Activated T-cell treated with anti-CD3 and anti-CD28 coated beads, Interleukin-2, amount 50 U/mL, for 4 hours (primary cell): ENCODE data around the gene ALG1L2. TPM values are rescaled to one million over a fixed set of nuclear protein-coding genes. Genes with fewer than 3 reads are reported as not detected.
"Not testable (repeated sequence)": the region's sequence is repeated elsewhere in the genome, so short reads cannot be mapped to it uniquely, and the experiment has no call there.

ENCODE experiments used
- ATAC-seq, 2 donors: fragments of 200-7000 bp; cut with Tn5 transposase; one replicate each; pipeline ENCODE4 v1.10.0; 2021
- DNase-seq: peaks from one replicate; pipeline ENCODE4 v3.0.0-alpha.2; 2020
- H3K27me3 Mint-ChIP-seq: one replicate; pipeline ENCODE4 v1.8.0; 2021; ENCODE audit warnings: low read depth, mixed read lengths
- H3K36me3 Mint-ChIP-seq: one replicate; pipeline ENCODE4 v1.8.0; 2022; ENCODE audit warnings: mixed read lengths; ENCODE audit not compliant: insufficient read depth
- H3K4me1 Mint-ChIP-seq: one replicate; pipeline ENCODE4 v1.8.0; 2021; ENCODE audit warnings: low read depth, mixed read lengths
- H3K4me3 Mint-ChIP-seq: one replicate; pipeline ENCODE4 v1.8.0; 2021; ENCODE audit warnings: mild to moderate bottlenecking, moderate library complexity, mixed read lengths
- H3K9me3 Mint-ChIP-seq: one replicate; pipeline ENCODE4 v1.8.0; 2021; ENCODE audit warnings: mixed read lengths
- total RNA-seq, 3 donors: library from RNA; stranded (reverse); gene quantifications; one replicate each; pipeline ENCODE4 v1.2.1, GENCODE V29; 2021

ALG1L2 gene
- total RNA-seq, 3 donors from 2014 or later = 0.37 to 0.38 TPM; not detected in 1

DNA sequence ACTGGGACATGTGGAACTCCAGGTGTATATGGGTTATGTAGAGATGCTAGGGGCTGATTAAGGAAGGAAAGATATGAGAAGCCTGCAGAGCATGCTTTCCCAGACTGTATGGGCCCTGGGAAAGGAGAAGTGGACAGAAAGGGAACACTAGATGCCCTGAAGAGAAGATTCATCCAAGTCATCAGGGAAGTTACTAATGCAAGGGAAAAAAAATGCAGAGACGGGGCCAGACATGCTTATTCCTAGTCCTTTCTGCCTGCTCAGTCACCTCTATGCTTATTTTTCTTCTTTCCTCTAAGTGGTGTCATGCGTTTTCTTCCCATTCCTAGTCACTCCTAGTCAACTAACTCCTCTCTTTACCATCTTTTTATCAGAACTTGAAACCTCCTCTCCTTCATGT lies 43.8 kb downstream of the ALG1L2 start:
- H3K4me3 Mint-ChIP-seq, H3K9me3 Mint-ChIP-seq, DNase-seq, H3K36me3 Mint-ChIP-seq, H3K4me1 Mint-ChIP-seq, H3K27me3 Mint-ChIP-seq, ATAC-seq: not testable (repeated sequence)

- peaks cover 14% of the 10 kb centered on the region for H3K27me3 Mint-ChIP-seq
- not testable (repeated sequence) for ATAC-seq, H3K4me1 Mint-ChIP-seq, H3K4me3 Mint-ChIP-seq, H3K9me3 Mint-ChIP-seq, H3K36me3 Mint-ChIP-seq, DNase-seq
Measured at GRCh38 chr3:130136337-130136736, 54.7 kb downstream of the ALG1L2 start.

DNA sequence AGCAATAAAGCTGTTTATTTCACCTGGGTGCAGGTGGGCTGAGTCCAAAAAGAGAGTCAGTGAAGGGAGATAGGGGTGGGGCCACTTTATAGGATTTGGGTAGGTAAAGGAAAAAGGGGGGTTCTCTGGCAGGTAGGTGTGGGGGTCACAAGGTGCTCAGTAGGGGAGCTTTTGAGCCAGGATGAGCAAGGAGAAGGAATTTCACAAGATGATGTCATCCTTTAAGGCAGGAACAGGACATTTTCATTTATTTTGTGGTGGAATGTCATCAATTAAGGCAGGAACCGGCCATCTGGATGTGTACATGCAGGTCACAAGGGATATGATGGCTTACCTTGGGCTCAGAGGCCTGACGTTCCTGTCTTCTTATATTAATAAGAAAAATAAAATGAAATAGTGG lies 56.1 kb downstream of the ALG1L2 start:
- not testable (repeated sequence) for H3K27me3 Mint-ChIP-seq, H3K4me1 Mint-ChIP-seq, DNase-seq, H3K4me3 Mint-ChIP-seq, ATAC-seq, H3K9me3 Mint-ChIP-seq, H3K36me3 Mint-ChIP-seq

DNA sequence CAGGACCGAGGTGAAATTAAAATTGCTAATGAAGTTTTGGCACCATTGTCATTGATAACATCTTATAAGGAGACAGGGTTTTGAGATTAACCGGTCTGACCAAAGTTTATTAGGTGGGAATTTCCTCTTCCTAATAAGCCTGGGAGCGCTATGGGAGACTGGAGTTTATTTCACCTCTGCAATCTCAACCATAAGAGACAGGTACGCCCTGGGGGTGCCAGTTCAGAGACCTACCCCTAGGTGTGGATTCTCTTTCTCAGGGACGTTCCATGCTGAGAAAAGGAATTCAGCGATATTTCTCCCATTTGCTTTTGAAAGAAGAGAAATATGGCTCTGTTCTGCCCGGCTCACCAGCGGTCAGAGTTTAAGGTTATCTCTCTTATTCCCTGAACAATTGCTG lies 57.4 kb downstream of the ALG1L2 start:
- H3K27me3 Mint-ChIP-seq, DNase-seq, H3K4me1 Mint-ChIP-seq, H3K9me3 Mint-ChIP-seq, ATAC-seq, H3K36me3 Mint-ChIP-seq, H3K4me3 Mint-ChIP-seq: not testable (repeated sequence)

GRCh38 chr3:130140756-130141155 lies 59.1 kb downstream of the ALG1L2 start:
- ATAC-seq, DNase-seq, H3K4me1 Mint-ChIP-seq, H3K4me3 Mint-ChIP-seq, H3K9me3 Mint-ChIP-seq, H3K36me3 Mint-ChIP-seq, H3K27me3 Mint-ChIP-seq: not testable (repeated sequence)

DNA sequence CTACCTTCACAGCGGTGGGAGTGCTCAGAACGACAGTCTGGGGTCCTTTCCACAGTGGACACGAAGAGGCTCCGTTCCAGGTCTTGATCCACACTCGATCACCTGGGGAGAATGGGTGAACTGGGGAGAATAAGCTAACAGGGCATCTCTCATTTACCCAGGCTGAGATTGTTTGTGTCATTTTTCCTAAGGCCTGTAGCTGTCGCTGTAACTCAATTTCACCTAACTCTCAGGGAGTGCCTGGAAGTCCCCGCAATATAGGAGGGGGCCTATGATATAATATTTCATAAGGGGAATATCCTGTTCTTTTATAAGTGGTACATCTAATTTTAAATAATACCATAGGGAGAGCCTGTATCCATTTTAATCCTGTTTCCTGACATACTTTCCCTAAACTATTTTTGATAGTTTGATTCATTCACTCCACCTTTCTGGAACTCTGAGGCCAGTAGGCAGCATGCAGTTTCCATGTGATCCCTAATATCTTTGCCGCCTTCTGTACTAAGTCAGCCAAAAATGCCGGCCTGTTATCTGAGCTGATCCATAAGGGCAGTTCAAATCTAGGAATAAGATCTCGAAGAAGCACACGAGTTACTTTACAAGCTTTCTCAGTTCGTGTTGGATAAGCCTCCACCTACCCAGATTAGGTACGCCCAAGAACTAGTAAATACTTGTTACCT lies 62.2 kb downstream of the ALG1L2 start:
- ATAC-seq, H3K27me3 Mint-ChIP-seq, DNase-seq, H3K4me3 Mint-ChIP-seq, H3K9me3 Mint-ChIP-seq, H3K36me3 Mint-ChIP-seq, H3K4me1 Mint-ChIP-seq: not testable (repeated sequence)

DNA sequence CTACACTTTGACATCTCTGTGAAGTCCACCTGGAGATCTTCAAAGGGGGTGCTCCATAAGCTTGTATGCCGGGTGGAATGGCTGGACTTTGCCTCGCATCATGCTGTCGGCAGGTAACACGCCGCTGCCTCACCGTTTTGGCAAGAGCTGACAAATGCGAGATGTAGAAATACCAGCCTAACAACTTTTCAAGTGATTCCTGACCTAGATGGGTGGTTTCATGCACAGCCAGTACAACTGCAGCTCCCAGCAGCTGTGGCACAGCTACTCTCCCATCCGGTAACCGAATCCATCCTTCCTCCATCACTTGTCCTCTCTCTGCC lies 62.7 kb downstream of the ALG1L2 start:
- not testable (repeated sequence) for H3K9me3 Mint-ChIP-seq, H3K4me3 Mint-ChIP-seq, H3K36me3 Mint-ChIP-seq, H3K27me3 Mint-ChIP-seq, ATAC-seq, H3K4me1 Mint-ChIP-seq, DNase-seq

DNA sequence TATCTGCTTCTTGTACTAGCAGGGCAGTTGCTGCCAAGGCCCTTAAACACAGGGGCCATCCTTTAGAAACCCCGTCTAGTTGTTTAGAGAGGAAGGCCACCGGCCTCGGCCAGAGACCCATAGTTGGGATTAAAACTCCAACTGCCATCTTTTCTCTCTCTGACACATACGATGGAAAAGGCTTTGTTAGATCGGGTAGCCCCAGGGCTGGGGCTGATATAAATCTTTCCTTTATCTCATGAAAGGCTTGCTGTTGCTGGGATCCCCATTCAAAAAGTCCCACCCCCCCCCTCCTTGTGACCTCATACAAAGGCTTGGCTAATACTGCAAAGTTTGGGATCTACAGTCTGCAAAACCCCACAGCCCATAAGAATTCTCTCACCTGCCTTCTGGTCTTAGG lies 63.8 kb downstream of the ALG1L2 start:
- not testable (repeated sequence) for H3K36me3 Mint-ChIP-seq, H3K27me3 Mint-ChIP-seq, H3K4me3 Mint-ChIP-seq, DNase-seq, H3K9me3 Mint-ChIP-seq, ATAC-seq, H3K4me1 Mint-ChIP-seq

DNA sequence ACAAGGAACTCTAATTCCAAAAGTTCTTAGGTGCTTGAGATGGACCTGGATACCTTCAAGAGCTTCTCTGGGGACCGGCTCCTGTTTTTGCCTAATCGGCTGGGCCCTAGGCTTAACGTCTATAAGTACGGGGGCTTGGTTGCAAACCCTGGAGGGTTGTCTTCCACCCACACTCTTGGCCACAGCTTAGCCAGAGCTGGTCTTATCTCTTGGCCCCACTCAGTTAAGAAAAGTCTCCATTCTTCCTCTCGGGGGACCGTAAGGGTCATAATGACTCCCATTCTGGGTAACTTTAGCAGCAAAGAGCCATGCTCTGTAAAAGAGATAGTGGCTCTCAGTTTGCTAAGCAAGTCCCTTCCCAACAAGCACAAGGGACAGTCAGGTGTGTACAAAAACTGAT lies 64.8 kb downstream of the ALG1L2 start:
- not testable (repeated sequence) for H3K27me3 Mint-ChIP-seq, H3K9me3 Mint-ChIP-seq, ATAC-seq, H3K4me1 Mint-ChIP-seq, H3K36me3 Mint-ChIP-seq, DNase-seq, H3K4me3 Mint-ChIP-seq

Other genes with a start within 250 kb of the ALG1L2 start
- 10 to 100 TPM; 12.7 to 14.2 (median 14.1) TPM for gene TMCC1, start 188.1 kb upstream of the ALG1L2 start, total RNA-seq
- gene TRH, start 107.1 kb upstream of the ALG1L2 start, total RNA-seq = not detected